Measurements from ENCODE around the gene RYR1. TPM values are rescaled to one million over a fixed set of nuclear protein-coding genes. Genes with fewer than 3 reads are reported as not detected.

Gene RYR1
- total and polyA plus RNA-seq, 2 of the 13 experiments (the other 11 are each of a cell fraction or from before 2014, with no cell fraction given): 0.03 TPM; not detected in 1

DNA sequence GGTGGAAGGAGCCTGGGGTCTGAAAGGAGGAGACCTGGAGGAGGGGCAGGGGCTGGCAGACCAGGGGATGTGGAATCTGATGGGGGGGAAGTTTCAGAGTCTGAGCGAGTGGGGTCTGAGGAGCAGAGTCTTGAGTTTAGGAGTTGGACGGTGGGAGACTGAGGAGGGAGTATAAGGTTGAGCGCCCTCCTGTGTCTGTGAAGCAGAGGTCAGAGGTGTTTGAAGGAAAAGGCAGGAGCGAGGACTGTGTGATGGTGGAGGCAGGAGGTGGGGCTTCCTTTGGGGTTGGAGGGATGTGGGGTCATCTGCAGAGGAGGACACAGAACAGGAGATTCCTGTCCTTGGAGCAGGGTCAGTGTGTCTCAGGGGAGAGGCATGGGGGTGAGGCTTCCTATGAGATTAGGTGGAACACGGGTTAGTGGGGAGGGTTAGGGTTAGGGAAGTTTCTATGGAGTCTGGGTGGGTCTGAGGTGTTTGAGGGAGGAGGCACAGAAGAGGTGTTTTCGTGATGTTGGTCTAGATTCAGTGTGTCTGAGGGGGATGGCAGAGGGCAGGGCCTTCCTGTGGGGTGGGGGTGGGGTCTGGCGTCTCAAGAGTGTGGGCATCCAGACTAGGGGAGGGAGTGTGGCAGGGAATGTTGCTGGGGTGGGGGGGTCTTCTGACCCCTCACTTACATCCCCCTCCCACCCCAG, 8.3 kb downstream of the RYR1 start:
- peak; percentile 77 for ATAC-seq
- in situ Hi-C loops (cut with HindIII; ENCODE audit: extremely low pct_ligation_motif_present, low pct_unique_long_range_greater_than_20kb): no loop called here
- WGBS (ENCODE audit: low lambda C conversion rate): 16% methylated on average over 7 of the region's 7 CpGs
- Histone ChIP-seq H3K4me1 (ENCODE audit: insufficient read depth, low read length) (peaks cover 5% of the 10 kb centered on the region; the same call in 1 of the 2 replicates), H4K20me1 (ENCODE audit: insufficient read depth, low read length) (no peaks in the 10 kb centered on the region), H2AFZ (ENCODE audit: low read length) (no peak overlapping the region), H3K79me2 (ENCODE audit: insufficient read depth, low read length) (no peaks in the 10 kb centered on the region), H3K27me3 (ENCODE audit: control insufficient read depth in 1 of 2, insufficient read depth in 2 of 2, low read length in 2 of 2) (peaks cover 4 to 14% of the 10 kb centered on the region in 2 experiments; a peak in 4 of 5 replicates), H3K9me3 (ENCODE audit: low read length) (no peaks in the 10 kb centered on the region), H3K9ac (ENCODE audit: insufficient read depth, low read depth, low read length) (no peak overlapping the region), H3K27ac (ENCODE audit: extremely low read length, insufficient read depth, low read length) (no peak overlapping the region), H3K36me3 (replicated peaks in 1 of 2; ENCODE audit: control insufficient read depth in 1 of 2, insufficient read depth in 2 of 2, low read length in 2 of 2) (no peaks in the 10 kb centered on the region), H3K4me3 (replicated peaks in 1 of 3; ENCODE audit: insufficient read depth in 1 of 3, low read depth in 2 of 3, low read length in 3 of 3) (no peak overlapping the region), H3K4me2 (ENCODE audit: low read depth, low read length) (no peak overlapping the region)
- intact Hi-C loops (cut with micrococcal nuclease; ENCODE audit: unreplicated experiment): no loop called here
- TF ChIP-seq, protein P1, sequence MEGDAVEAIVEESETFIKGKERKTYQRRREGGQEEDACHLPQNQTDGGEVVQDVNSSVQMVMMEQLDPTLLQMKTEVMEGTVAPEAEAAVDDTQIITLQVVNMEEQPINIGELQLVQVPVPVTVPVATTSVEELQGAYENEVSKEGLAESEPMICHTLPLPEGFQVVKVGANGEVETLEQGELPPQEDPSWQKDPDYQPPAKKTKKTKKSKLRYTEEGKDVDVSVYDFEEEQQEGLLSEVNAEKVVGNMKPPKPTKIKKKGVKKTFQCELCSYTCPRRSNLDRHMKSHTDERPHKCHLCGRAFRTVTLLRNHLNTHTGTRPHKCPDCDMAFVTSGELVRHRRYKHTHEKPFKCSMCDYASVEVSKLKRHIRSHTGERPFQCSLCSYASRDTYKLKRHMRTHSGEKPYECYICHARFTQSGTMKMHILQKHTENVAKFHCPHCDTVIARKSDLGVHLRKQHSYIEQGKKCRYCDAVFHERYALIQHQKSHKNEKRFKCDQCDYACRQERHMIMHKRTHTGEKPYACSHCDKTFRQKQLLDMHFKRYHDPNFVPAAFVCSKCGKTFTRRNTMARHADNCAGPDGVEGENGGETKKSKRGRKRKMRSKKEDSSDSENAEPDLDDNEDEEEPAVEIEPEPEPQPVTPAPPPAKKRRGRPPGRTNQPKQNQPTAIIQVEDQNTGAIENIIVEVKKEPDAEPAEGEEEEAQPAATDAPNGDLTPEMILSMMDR (CRISPR knock-in tag; IDR thresholded peaks at IDR 0.05): peak; percentile 45
- TF ChIP-seq, protein P2, sequence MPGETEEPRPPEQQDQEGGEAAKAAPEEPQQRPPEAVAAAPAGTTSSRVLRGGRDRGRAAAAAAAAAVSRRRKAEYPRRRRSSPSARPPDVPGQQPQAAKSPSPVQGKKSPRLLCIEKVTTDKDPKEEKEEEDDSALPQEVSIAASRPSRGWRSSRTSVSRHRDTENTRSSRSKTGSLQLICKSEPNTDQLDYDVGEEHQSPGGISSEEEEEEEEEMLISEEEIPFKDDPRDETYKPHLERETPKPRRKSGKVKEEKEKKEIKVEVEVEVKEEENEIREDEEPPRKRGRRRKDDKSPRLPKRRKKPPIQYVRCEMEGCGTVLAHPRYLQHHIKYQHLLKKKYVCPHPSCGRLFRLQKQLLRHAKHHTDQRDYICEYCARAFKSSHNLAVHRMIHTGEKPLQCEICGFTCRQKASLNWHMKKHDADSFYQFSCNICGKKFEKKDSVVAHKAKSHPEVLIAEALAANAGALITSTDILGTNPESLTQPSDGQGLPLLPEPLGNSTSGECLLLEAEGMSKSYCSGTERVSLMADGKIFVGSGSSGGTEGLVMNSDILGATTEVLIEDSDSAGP (CRISPR knock-in tag; IDR thresholded peaks at IDR 0.05; ENCODE audit: borderline replicate concordance): no peak
- no peak for TF ChIP-seq SETDB1 (CRISPR knock-in tag; IDR thresholded peaks at IDR 0.05; ENCODE audit: borderline replicate concordance)
- TF ChIP-seq SMC3 (IDR thresholded peaks at IDR 0.05; ENCODE audit: low read length): peak; percentile 21; the same call in 1 of the 2 replicates
- peak; percentile 93 for TF ChIP-seq ZSCAN22 (CRISPR knock-in tag; IDR thresholded peaks at IDR 0.05)
- TF ChIP-seq, protein P3, sequence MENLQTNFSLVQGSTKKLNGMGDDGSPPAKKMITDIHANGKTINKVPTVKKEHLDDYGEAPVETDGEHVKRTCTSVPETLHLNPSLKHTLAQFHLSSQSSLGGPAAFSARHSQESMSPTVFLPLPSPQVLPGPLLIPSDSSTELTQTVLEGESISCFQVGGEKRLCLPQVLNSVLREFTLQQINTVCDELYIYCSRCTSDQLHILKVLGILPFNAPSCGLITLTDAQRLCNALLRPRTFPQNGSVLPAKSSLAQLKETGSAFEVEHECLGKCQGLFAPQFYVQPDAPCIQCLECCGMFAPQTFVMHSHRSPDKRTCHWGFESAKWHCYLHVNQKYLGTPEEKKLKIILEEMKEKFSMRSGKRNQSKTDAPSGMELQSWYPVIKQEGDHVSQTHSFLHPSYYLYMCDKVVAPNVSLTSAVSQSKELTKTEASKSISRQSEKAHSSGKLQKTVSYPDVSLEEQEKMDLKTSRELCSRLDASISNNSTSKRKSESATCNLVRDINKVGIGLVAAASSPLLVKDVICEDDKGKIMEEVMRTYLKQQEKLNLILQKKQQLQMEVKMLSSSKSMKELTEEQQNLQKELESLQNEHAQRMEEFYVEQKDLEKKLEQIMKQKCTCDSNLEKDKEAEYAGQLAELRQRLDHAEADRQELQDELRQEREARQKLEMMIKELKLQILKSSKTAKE (CRISPR knock-in tag; IDR thresholded peaks at IDR 0.05; ENCODE audit: borderline replicate concordance): no peak
- TF ChIP-seq ZFP90 (CRISPR knock-in tag; IDR thresholded peaks at IDR 0.05; ENCODE audit: borderline replicate concordance): no peak
- TF ChIP-seq, protein P4, sequence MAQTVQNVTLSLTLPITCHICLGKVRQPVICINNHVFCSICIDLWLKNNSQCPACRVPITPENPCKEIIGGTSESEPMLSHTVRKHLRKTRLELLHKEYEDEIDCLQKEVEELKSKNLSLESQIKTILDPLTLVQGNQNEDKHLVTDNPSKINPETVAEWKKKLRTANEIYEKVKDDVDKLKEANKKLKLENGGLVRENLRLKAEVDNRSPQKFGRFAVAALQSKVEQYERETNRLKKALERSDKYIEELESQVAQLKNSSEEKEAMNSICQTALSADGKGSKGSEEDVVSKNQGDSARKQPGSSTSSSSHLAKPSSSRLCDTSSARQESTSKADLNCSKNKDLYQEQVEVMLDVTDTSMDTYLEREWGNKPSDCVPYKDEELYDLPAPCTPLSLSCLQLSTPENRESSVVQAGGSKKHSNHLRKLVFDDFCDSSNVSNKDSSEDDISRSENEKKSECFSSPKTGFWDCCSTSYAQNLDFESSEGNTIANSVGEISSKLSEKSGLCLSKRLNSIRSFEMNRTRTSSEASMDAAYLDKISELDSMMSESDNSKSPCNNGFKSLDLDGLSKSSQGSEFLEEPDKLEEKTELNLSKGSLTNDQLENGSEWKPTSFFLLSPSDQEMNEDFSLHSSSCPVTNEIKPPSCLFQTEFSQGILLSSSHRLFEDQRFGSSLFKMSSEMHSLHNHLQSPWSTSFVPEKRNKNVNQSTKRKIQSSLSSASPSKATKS (CRISPR knock-in tag; IDR thresholded peaks at IDR 0.05): no peak
- peak; percentile 37; the same call in 1 of the 2 replicates for TF ChIP-seq NR2F6 (IDR thresholded peaks at IDR 0.05)
- TF ChIP-seq NR2F6 (CRISPR knock-in tag; IDR thresholded peaks at IDR 0.05): peak; percentile 62; the same call in 1 of the 2 replicates
- no peak for TF ChIP-seq GABPB1 (CRISPR knock-in tag; IDR thresholded peaks at IDR 0.05)
- no peak for TF ChIP-seq ARNTL (CRISPR knock-in tag; IDR thresholded peaks at IDR 0.05)
- TF ChIP-seq STAG1 (CRISPR knock-in tag; IDR thresholded peaks at IDR 0.05): peak; percentile 37; the same call in 1 of the 2 replicates
- TF ChIP-seq ZFP41 (CRISPR knock-in tag; IDR thresholded peaks at IDR 0.05; ENCODE audit: borderline replicate concordance): no peak
- peak; percentile 16 for DNase-seq (ENCODE audit: low spot score)
- FAIRE-seq: no peak
- ChIA-PET CTCF (ENCODE audit: low intra/inter-chr PET ratio, low total read pairs) (interaction anchor here (0.8 kb wide), 1 partner anchor 39 kb away, joined by 4 read pairs; the partner anchor contains the start of gene FAM98C), POLR2A (no interaction called here)
- BruUV-seq (replicated peaks): no TSS peak
